Peyer's patch (tissue), 4 donors: ENCODE results near the gene IGFBP7. TPM values are rescaled to one million over a fixed set of nuclear protein-coding genes. Genes with fewer than 3 reads are reported as not detected.
"Not testable (repeated sequence)": the region's sequence is repeated elsewhere in the genome, so short reads cannot be mapped to it uniquely, and the experiment has no call there.

Source experiments
- DNase-seq, 3 donors: peaks; one replicate each; pipeline ENCODE4 v3.0.0-alpha.2; 2017 to 2019
- H3K27ac ChIP-seq, 4 donors: fragments of 200-600 bp; sonication (generic); one replicate each; pipeline ENCODE4 v1.5.1; 2016 to 2019
- H3K27me3 ChIP-seq, 2 donors: fragments of 200-600 bp; sonication (generic); one replicate each; pipeline ENCODE4 v1.5.1; 2019
- H3K36me3 ChIP-seq, 3 donors: fragments of 200-600 bp; sonication (generic); one replicate each; pipeline ENCODE4 v1.5.1; 2016 to 2019
- H3K4me1 ChIP-seq, 4 donors: fragments of 200-600 bp; sonication (generic); one replicate each; pipeline ENCODE4 v1.5.1; 2016 to 2019
- H3K4me3 ChIP-seq, 4 donors: fragments of 200-600 bp; sonication (generic); 1 replicate in 3 of 4; 2 replicates in 1 of 4; pipeline ENCODE4 v1.5.1; 2016 to 2019; ENCODE audit warnings: mild to moderate bottlenecking in 1 of 4
- H3K9me3 ChIP-seq, 4 donors: fragments of 200-600 bp; sonication (generic); one replicate each; pipeline ENCODE4 v1.5.1; 2016 to 2019; ENCODE audit warnings: mild to moderate bottlenecking in 1 of 4
- CTCF ChIP-seq, 6 experiments: fragments of 450-650 bp in 4 of 6; fragments of 200-600 bp in 2 of 6; sonication (generic) in 1 of 6; IDR thresholded peaks; one replicate each; pipeline ENCODE4 v1.5.1; 2017 to 2019; ENCODE audit warnings: antibody characterized with exemption in 6 of 6, mild to moderate bottlenecking in 3 of 6, moderate library complexity in 1 of 6
- POLR2A ChIP-seq, 2 donors: fragments of 450-650 bp; IDR thresholded peaks; one replicate each; pipeline ENCODE4 v1.5.1; 2017; ENCODE audit warnings: antibody characterized with exemption in 2 of 2, mild to moderate bottlenecking in 2 of 2, moderate library complexity in 2 of 2
- total RNA-seq, 4 donors: library from RNA; depleted of rRNA; stranded (reverse); fragments of >200 nt; gene quantifications; one replicate each; pipeline ENCODE4 v1.1.0, GENCODE V29; 2016

Gene IGFBP7
- total RNA-seq, 4 donors from 2014 or later: 37.1 to 92.1 (median 79.1) TPM

- DNase-seq: no peak
- H3K4me3 ChIP-seq: no peak overlapping the region
- H3K27ac ChIP-seq: no peak overlapping the region
- no peaks in the 10 kb centered on the region for H3K36me3 ChIP-seq
- TF ChIP-seq POLR2A (IDR thresholded peaks at IDR 0.05) (no peak), CTCF (IDR thresholded peaks at IDR 0.05) (no peak)
- no peaks in the 10 kb centered on the region for H3K9me3 ChIP-seq
- no peaks in the 10 kb centered on the region for H3K4me1 ChIP-seq
- H3K27me3 ChIP-seq: no peaks in the 10 kb centered on the region
These were observed 56.7 kb downstream of the IGFBP7 start for GRCh38 chr4:57053508-57053907.

GRCh38 chr4:57051524-57051923 lies 58.7 kb downstream of the IGFBP7 start:
- H3K27ac ChIP-seq: no peak overlapping the region
- no peak for DNase-seq
- H3K36me3 ChIP-seq: no peaks in the 10 kb centered on the region
- H3K4me1 ChIP-seq: no peaks in the 10 kb centered on the region
- no peaks in the 10 kb centered on the region for H3K27me3 ChIP-seq
- TF ChIP-seq POLR2A (IDR thresholded peaks at IDR 0.05): no peak
- TF ChIP-seq CTCF (IDR thresholded peaks at IDR 0.05): no peak
- H3K9me3 ChIP-seq: no peaks in the 10 kb centered on the region
- no peak overlapping the region for H3K4me3 ChIP-seq

GRCh38 chr4:57051095-57051494 lies 59.1 kb downstream of the IGFBP7 start:
- no peak for DNase-seq
- H3K27me3 ChIP-seq: no peaks in the 10 kb centered on the region
- no peaks in the 10 kb centered on the region for H3K36me3 ChIP-seq
- H3K27ac ChIP-seq: no peak overlapping the region
- H3K4me1 ChIP-seq: no peaks in the 10 kb centered on the region
- no peaks in the 10 kb centered on the region for H3K9me3 ChIP-seq
- no peak for TF ChIP-seq POLR2A (IDR thresholded peaks at IDR 0.05)
- no peak for TF ChIP-seq CTCF (IDR thresholded peaks at IDR 0.05)
- no peak overlapping the region for H3K4me3 ChIP-seq

- Histone ChIP-seq H3K27me3 (no peaks in the 10 kb centered on the region), H3K27ac (no peak overlapping the region), H3K36me3 (no peaks in the 10 kb centered on the region), H3K9me3 (no peaks in the 10 kb centered on the region), H3K4me1 (peaks cover 0 to 8% (median 0%) of the 10 kb centered on the region in 4 donors), H3K4me3 (no peak overlapping the region)
- no peak for DNase-seq
- TF ChIP-seq POLR2A (IDR thresholded peaks at IDR 0.05): no peak
- no peak for TF ChIP-seq CTCF (IDR thresholded peaks at IDR 0.05)
These were observed 61.4 kb downstream of the IGFBP7 start for GRCh38 chr4:57048590-57049304.

- not testable (repeated sequence) for H3K27ac ChIP-seq
- peaks cover 0 to 11% (median 0%) of the 10 kb centered on the region in 4 donors for H3K4me1 ChIP-seq
These were observed 63.1 kb downstream of the IGFBP7 start for GRCh38 chr4:57047046-57047445.

GRCh38 chr4:57044996-57045395 lies 65.2 kb downstream of the IGFBP7 start:
- H3K4me3 ChIP-seq: no peak overlapping the region
- TF ChIP-seq POLR2A (IDR thresholded peaks at IDR 0.05): no peak
- no peak for TF ChIP-seq CTCF (IDR thresholded peaks at IDR 0.05)
- H3K36me3 ChIP-seq: no peaks in the 10 kb centered on the region
- peaks cover 0 to 15% (median 0%) of the 10 kb centered on the region in 4 donors for H3K4me1 ChIP-seq
- no peaks in the 10 kb centered on the region for H3K27me3 ChIP-seq
- H3K9me3 ChIP-seq: no peaks in the 10 kb centered on the region
- peak overlapping the region in 1 of 4 donors; percentile 65 for H3K27ac ChIP-seq
- DNase-seq: no peak

More at GRCh38 chr4:57047046-57047445, 63.1 kb downstream of the IGFBP7 start:
- H3K9me3 ChIP-seq, H3K36me3 ChIP-seq, DNase-seq, H3K27me3 ChIP-seq, H3K4me3 ChIP-seq: not testable (repeated sequence)
